HTERT RPE-1 (cell line): Measurements from ENCODE around the gene PAPOLA.

Source experiments
- in situ Hi-C: fragments of 300-500 bp; cut with MboI; formaldehyde crosslinking; loops from 4 replicates; pipeline ENCODE4 v1.14.3; 2020; ENCODE audit warnings: low sequenced_read_pairs

The PAPOLA gene

GRCh38 chr14:96564389-96564788 is 62.2 kb downstream of the PAPOLA start:
- in situ Hi-C loops, result no loop called here

- in situ Hi-C loops, result no loop called here
These were observed 63.6 kb downstream of the PAPOLA start for GRCh38 chr14:96565811-96566210.

- in situ Hi-C loops, result no loop called here
These were observed 65.2 kb downstream of the PAPOLA start for GRCh38 chr14:96567289-96567899.

- in situ Hi-C loops, result no loop called here
These were observed 66.4 kb downstream of the PAPOLA start for GRCh38 chr14:96568621-96569020.

GRCh38 chr14:96571311-96571710 is 69.1 kb downstream of the PAPOLA start:
- in situ Hi-C loops, result no loop called here

- in situ Hi-C loops, result no loop called here
These were observed 71.4 kb downstream of the PAPOLA start for GRCh38 chr14:96573473-96574100.

- in situ Hi-C loops, result no loop called here
These were observed 72.0 kb downstream of the PAPOLA start for GRCh38 chr14:96574171-96574632.

- in situ Hi-C loops, result no loop called here
These were observed 72.8 kb downstream of the PAPOLA start for GRCh38 chr14:96574633-96575632.

GRCh38 chr14:96576359-96576758 is 74.2 kb downstream of the PAPOLA start:
- in situ Hi-C loops, result no loop called here

- in situ Hi-C loops, result no loop called here
These were observed 74.8 kb downstream of the PAPOLA start for GRCh38 chr14:96576937-96577336.

GRCh38 chr14:96578619-96579018 is 76.4 kb downstream of the PAPOLA start:
- in situ Hi-C loops, result no loop called here

GRCh38 chr14:96579358-96579757 is 77.2 kb downstream of the PAPOLA start:
- in situ Hi-C loops, result no loop called here

- in situ Hi-C loops, result no loop called here
These were observed 77.7 kb downstream of the PAPOLA start for GRCh38 chr14:96579855-96580254.

- in situ Hi-C loops, result no loop called here
These were observed 78.4 kb downstream of the PAPOLA start for GRCh38 chr14:96580566-96580965.

GRCh38 chr14:96581026-96581425 is 78.8 kb downstream of the PAPOLA start:
- in situ Hi-C loops, result no loop called here

- in situ Hi-C loops, result no loop called here
These were observed 79.7 kb downstream of the PAPOLA start for GRCh38 chr14:96581902-96582301.

GRCh38 chr14:96582411-96582961 is 80.3 kb downstream of the PAPOLA start:
- in situ Hi-C loops, result no loop called here

GRCh38 chr14:96582995-96583394 is 80.8 kb downstream of the PAPOLA start:
- in situ Hi-C loops, result no loop called here

GRCh38 chr14:96583569-96584041 is 81.4 kb downstream of the PAPOLA start:
- in situ Hi-C loops, result no loop called here

- in situ Hi-C loops, result no loop called here
These were observed 82.2 kb downstream of the PAPOLA start for GRCh38 chr14:96584199-96584906.
